GM18867 (cell line): ENCODE results near the gene ABITRAM.
"Not testable (repeated sequence)": the region's sequence is repeated elsewhere in the genome, so short reads cannot be mapped to it uniquely, and the experiment has no call there.

ENCODE experiments used
- ATAC-seq: cut with Tn5 transposase; IDR thresholded peaks from one replicate; pipeline ENCODE4 v1.9.1; 2021; ENCODE audit warnings: mild to moderate bottlenecking, moderate library complexity; ENCODE audit not compliant: unreplicated experiment

The ABITRAM gene, protein sequence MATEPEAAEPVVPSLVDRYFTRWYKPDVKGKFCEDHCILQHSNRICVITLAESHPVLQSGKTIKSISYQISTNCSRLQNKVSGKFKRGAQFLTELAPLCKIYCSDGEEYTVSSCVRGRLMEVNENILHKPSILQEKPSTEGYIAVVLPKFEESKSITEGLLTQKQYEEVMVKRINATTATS

DNA sequence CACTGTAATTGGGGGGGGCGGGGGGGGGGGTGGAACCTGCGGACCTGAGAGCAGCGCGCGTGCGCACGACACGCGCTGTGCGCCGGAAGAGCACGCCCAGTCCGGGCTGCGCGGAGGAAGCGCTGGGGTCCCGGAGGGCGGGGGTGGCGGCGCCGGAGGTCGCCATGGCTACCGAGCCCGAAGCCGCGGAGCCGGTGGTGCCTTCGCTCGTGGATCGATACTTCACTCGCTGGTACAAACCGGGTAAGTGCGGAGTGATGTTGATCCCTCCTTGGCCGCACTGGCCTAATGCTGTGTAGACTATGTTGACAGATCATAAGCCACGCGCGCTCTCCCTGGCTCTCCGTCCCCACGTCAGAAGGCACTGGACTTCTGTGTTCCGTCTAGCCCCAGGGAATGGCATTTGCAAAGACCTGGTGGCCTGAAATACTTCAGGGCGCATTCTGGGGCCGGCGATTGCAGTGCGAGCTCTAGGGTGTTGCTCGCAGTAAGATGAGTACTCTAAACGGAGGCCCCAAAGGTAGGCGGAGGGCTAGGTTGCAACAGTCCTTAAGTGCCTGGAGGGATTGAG is at the start of gene ABITRAM:
Gene ABITRAM (plus strand): TSS at position 78 of the 571 bp plus-strand sequence. CDS start 87 bp downstream, at position 165.
- ATAC-seq = peak; percentile 82

DNA sequence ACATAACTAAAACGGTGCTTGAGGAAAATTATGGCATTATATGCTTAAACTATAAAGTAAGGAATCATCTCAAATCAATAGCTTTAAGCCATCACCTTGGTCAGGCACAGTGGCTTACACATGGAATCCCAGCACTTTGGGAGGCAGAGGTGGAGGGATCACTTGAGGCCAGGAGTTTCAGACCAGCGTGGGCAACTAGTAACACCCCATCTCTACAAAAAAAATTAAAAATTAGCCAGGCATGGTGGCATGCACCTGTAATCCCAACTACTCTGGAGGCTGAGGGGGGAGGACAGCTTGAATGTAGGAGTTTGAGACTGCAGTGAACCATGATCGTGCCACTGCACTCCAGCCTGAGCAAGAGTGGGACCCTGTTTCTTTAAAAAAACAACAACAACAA is 49.5 kb upstream of the ABITRAM start:
- no peak for ATAC-seq

DNA sequence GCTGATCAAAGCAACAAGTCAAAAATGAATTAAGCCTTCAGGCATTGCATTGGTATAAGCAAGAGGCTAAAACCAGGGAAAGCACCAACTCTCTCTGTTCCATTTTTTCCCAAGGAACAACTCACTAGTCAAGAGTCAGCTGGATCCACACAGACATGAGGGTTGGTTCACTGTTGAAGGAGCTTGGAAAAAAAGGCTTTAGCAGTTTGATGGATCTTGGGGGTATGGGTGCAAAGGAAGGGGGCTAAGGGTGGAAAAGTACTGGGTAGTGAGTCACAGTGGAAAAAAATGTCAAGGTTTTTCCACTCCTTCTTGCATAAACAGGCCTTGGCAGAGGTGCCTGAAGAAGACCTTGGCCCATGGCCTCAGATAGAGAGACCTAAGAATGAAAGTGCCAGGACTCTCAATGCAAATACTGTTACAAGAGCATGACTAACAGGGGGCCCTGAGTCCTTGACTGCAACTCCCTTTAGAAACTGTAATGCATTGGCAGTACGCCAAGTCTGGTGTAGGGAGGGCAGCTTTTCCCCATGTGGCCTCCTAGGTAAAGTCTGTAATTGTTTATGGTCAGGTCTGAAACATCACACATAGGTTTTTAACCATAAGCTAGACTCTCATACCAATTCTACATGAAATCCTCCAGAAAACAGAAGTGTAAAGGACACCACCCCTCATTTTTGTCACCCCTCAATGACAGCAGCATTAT is 48.4 kb upstream of the ABITRAM start:
- peak; percentile 99 for ATAC-seq

DNA sequence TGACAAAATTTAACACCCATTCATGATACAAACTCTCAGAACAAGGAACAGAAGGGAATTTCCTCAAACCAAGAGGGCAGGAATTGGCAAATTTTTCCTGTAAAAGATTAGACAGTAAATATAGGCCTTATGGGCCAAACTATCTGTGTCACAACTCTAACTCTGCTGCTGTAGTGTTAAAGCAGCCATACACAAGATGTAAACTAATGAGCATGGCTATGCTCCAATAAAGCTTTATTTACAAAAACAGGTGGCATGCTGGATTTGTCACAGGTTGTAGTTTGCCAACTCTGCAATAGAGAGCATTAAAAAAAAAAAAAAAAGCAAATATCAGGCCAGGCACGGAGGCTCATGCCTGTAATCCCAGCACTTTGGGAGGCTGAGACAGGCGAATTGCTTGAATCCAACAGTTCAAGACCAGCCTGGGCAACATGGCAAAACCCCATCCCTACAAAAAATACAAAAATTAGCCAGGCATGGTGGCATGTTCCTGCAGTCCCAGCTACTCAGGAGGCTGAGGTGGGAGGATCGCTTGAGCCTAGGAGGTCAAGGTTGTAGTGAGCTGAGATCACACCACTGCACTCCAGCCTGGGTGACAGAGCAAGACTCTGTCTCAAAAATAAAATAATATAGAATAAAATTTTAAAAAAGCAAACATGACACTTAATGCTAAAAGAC is 47.5 kb upstream of the ABITRAM start:
- not testable (repeated sequence) for ATAC-seq

DNA sequence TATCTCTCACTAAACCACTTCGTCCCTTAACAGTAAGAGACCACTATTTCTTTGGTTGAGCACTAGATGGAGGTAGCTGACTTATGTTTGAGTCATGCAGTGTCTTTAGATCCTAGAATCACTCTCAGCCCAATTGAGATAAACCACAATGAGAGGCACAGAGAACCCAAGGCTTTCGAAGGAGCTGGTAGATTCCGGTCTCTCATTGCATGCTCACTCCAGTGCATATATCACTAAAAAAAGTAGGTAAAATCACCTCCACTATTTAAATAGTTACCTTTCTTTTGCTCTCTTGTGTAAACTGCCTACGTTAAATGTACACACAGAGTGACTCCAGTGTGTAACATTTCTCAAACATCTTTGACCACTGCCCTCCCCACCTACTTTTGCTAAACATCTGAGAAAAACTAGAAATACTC is 44.5 kb upstream of the ABITRAM start:
- no peak for ATAC-seq

DNA sequence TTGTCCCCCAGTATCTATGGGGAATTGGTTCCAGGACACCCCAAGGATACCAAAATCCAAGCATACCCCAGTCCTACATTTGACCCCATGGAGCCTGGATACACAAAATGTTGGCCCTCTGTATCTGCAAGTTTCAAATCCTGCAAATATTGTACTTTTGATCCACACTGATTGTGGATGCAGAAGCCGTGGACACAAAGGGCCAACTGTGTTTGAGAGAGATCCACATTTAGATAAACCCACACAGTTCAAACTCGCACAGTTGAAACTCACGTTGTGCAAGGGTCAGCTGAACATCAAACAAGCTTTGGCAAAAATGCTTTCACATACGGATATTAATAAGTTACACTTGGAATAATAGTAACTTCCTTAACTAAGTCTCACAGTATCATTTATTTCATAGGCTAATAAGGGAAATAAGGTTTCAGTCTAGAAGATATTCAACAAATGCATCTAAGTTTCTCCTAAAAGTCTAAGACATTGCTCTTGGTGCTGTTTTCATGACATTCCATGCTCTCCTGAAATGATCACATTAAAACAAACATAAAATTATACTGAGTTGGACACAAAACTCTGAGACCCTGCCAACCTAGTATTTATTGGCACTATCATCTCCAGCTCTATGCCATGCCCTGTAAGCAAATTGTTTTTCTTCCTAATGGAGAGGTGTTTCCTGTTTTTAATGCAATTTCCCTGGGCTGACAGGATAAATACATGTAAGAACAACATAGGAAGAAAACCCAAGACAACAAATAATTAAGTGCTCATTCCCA is 39.8 kb upstream of the ABITRAM start:
- ATAC-seq = no peak

DNA sequence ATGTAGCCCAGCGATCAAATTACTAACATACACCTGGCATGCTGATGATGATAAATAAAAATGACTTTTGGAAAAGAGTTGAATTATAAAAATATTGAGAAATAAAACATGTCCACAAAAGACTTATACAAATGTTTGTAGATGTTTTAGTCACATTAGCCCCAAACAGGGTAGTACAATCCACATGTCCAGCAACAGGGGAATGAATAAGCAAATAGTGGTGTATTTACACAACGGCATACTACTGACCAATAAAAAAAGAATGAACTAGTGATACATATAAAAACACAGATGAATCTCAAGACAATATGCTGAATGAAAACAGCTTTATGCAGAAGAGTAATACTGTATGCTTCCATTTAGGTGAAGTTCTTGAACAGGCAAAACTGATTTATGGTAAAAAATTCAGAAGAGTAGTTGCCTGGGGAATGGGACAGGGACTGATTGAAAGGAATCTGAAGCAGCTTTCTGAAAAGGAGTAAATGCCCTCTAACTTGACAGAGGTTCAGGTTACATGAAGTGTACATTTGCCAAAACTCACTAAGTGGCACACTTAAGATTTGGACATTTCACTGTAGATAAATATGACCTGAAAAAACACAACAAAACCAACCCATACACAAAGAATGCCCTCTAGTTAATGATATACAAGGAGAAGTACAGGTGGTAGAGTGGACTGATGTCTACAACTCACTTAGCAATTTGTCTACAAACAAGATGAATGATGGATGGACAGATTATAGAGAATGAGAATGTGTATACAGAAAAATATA is 36.7 kb upstream of the ABITRAM start:
- no peak for ATAC-seq

DNA sequence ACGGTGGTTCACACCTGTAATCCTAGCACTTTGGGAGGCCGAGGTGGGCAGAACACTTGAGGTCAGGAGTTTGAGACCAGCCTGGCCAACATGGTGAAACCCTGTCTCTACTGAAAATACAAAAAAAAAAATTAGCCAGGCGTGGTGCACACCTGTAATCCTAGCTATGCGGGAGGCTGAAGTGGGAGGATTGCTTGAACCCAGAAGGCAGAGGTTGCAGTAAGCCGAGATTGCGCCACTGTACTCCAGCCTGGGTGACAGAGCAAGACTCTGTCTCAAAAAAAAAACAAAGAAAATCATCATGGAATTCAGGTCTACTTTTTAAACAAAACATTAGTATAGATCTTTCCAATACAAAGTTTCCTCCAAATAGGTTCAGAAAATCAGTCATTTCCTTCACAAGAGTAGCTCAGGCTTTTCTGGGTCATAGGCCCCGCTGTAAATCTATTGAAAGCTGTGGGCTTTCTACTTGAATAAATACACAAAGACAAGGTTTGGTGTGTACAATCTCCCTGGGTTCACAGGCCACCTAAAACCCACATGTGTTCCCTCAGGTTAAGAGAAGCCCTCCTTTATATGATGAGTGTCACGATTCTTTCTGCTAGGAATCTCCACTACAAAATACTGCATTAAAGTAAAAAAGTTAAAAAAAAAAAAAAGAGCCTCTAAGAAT is 35.0 kb upstream of the ABITRAM start:
- not testable (repeated sequence) for ATAC-seq

DNA sequence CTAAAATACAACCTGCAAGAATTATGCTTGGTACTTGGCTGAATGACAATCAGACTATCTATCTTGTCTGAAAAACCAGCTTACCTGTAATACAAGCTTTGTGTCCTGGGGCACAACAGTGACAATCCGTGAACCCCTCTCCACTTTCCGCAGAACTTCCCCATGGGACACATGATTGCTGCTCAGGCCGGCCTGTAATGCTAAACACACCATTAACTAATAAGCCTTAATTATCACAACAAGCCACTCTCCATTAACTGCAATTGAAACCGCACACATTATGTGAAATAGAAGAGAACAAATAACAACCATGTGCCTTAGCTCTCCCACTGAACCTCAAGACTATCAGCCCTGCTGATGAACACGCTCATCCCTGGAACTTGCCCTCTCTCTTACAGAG is 34.0 kb upstream of the ABITRAM start:
- ATAC-seq = no peak

DNA sequence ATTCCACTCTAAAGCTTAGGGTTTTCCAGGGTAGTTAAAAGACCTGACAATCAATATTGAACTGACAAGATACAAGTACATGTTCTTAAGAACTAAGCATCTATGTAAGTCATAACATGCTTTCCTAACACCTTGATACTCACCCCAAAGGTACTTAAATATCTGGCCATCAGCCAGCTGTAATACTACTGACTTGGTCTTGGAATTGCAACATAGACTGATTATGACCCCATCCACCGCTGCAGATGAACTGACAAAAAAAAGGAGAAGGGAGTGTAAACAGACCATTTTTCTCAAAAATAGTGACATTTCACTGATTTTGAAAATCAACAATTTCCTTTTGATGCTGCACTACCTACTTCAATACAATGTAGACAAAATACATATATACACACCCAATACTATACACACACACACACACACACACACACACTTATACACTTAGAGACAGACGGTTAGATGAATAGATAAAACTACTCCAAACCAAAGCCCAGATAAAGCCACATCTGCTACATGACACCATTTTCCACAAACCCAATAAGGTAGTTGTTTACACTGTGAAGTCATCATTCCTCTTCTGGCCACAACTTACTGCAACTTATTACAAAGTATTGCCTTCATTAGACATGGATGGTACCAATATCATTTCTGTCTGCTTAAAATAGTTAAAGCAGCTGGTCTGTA is 30.6 kb upstream of the ABITRAM start:
- no peak for ATAC-seq

DNA sequence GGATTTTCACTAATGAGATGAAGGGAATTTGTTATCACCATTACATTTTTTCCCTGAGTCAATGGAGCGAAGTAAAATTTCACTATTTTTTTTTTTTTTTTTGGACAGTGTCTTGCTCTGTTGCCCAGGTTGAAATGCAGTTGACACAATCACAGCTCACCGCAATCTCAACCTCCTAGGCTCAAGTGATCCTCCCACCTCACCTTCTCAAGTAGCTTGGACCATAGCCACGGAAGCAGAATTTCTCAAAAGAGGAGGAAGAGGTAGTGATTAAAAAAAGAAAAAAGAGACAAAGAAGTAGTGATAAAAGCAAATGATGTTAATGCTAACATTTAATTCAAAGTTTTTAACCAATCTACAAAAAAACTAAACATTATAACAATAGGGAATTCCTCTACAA is 30.0 kb upstream of the ABITRAM start:
- no peak for ATAC-seq

DNA sequence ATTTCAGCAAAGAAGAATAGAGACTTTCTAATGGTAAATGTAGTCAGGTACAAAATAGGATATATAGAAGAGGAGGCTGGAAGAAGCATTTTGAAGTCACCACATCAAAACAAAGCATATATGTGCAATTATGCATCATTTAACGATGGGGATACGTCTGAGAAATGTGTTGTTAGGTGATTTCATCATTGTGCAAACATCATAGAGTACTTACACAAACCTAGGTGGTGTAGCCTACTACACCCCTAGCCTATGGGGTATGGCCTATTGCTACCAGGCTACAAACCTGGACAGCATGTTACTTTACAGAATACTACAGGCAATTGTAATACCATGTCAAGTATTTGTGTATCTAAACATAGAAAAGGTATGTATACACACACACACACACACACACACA is 28.7 kb upstream of the ABITRAM start:
- ATAC-seq = no peak

DNA sequence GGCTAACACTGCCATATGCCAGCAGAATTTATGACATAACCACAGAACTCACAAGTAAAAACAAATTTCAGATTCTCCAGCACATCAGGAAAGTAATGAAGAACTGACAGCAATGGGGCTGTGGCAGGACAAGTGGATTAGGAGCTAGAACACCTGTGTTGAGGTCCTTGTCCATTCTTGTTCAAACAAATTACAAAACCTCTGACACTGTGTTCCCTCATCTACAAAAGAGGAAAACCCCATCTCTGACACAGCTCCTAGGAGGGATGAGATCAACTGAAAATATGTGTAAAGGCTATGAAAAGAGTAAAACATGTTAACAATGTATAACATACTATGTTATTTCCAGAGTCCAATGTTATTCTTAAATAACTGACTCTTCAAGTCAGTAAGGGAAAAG is 23.8 kb upstream of the ABITRAM start:
- no peak for ATAC-seq

DNA sequence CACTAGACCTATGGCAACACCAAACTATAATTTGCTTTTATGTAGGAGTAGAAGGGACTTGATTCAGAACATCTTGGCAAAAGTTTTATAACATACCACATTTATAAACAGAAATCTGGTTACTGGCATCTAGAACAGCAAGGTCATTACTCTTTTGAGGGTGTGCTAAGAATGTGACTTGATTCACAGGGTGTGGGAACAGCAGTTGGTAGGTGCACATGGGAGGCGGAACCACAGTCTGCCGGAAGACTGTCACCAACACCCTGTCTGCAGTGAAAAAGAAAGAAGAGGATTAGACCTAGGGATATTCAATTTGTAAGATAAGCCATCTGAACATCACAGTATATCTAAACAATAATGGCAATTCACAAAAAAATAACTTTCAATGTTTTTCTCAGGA is 23.3 kb upstream of the ABITRAM start:
- ATAC-seq = no peak

DNA sequence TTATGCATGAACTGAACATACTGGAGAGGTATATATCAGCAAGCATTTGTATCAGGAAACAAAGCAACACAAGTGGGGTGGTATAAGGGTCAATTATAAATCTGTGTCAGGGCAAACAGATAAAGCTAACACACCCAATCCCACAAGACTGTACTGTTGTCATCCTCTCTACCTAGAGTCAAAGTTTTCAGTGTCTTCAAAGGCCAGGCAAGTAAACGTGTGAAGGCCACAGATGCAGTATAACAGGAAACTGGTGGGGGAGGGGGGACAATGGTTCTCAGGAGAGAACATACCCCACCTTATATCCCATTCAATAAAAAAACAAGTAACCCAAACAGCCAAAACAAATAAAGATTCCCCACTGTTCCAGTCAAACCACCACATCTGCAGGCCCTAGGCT is 22.4 kb upstream of the ABITRAM start:
- ATAC-seq = no peak

DNA sequence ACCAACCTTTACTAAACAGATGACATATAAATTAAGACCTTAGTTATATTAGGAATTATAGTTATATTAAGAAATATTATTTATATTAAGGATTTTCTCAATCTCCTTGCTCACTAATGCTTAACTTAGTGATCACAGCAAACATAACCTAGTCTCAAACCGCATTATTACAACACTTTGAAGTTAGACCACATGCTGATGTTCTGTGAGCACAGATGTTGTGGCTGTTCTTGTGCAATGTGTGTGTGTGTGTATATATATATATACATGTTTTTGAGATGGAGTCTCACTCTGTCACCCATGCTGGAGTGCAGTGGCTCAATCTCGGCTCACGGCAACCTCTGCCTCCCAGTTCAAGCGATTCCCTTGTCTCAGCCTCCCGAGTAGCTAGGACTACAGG is 20.8 kb upstream of the ABITRAM start:
- ATAC-seq = no peak

DNA sequence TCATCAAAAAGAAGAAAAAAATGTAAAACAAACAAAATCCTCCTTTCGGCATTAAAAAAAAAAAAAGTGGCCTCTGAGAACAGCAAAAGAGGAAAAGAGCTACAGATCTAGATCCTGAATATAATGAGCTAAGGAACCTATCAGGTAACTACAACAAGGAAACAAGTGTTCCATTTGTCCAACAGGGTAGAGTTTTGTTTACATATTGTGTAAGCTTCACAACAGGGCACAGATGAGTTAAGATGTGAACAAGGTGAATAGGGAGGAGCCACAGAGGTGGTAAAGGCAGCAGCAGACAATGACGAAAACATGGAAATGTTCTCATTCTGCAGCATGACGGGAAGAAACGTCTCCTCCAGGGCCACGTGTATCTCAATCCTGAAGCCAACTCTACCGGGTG is 14.7 kb upstream of the ABITRAM start:
- no peak for ATAC-seq

DNA sequence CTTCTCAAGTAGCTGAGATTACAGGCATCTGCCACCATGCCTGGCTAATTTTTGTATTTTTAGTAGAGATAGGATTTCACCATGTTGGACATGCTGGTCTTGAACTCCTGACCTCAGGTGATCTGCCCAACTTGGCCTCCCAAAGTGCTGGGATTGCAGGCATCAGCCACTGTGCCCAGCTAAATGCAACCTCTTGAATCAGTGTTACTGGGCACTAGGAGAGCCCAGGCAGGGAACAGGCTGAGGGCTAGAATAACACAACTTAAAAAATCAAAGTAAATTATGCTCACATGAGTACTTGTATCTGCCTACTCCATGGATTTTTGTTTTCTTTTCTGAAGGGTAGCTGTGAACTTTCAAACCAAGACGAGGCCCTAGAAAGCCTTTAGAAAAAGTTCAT is 13.8 kb upstream of the ABITRAM start:
- not testable (repeated sequence) for ATAC-seq

DNA sequence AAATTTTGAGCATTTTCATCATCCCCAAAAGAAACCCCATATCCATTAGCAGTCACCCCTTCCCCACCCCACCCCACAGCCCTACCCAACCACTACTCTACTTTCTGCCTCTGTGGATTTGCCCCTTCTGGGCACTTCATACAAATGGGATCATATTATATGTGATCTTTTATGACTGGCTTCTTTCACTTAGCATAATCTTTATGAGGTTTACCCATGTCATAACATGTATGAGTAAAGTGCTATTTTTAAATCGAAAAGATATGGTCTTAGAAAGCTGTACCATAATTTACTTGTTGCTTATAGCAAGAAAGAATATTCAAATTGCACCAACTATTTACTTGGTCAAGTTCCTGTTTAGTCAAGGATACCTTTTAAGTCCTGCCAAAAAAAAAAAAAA is 13.0 kb upstream of the ABITRAM start:
- ATAC-seq = no peak
